Psoas muscle (tissue), 8 donors: Measurements from ENCODE around the gene KLF15. TPM values are rescaled to one million over a fixed set of nuclear protein-coding genes. Genes with fewer than 3 reads are reported as not detected.

Experiments
- ATAC-seq, 4 donors: fragments of 200-7000 bp; cut with Tn5 transposase; one replicate each; pipeline ENCODE4 v1.9.1; 2020; ENCODE audit warnings: moderate library complexity in 3 of 4, mild to moderate bottlenecking in 2 of 4
- DNase-seq, 2 donors: peaks; one replicate each; pipeline ENCODE4 v3.0.0-alpha.2; 2020
- H3K27ac ChIP-seq: fragments of 200-600 bp; one replicate; pipeline ENCODE4 v1.8.0; 2022
- H3K27me3 ChIP-seq, 3 donors: fragments of 200-600 bp in 1 of 3; one replicate each; pipeline versions ENCODE4 v1.6.1 to v1.8.0; 2013 to 2022; ENCODE audit warnings: low read length in 2 of 3, mild to moderate bottlenecking in 2 of 3, moderate library complexity in 1 of 3; ENCODE audit not compliant: insufficient read depth in 3 of 3
- H3K36me3 ChIP-seq, 2 donors: fragments of 200-600 bp in 1 of 2; one replicate each; pipeline versions ENCODE4 v1.6.1 to v1.8.0; 2013 to 2022; ENCODE audit warnings: low read depth in 1 of 2, mild to moderate bottlenecking in 1 of 2, moderate library complexity in 1 of 2; ENCODE audit not compliant: insufficient read depth in 1 of 2
- H3K4me1 ChIP-seq: fragments of 200-600 bp; one replicate; pipeline ENCODE4 v1.8.0; 2022
- H3K4me3 ChIP-seq: fragments of 200-600 bp; one replicate; pipeline ENCODE4 v1.8.0; 2022; ENCODE audit warnings: mild to moderate bottlenecking
- H3K9me3 ChIP-seq: fragments of 200-600 bp; one replicate; pipeline ENCODE4 v1.8.0; 2022
- WGBS, 3 donors: extraction: QIAGEN DNeasy Blood & Tissue Kit; methylation state at CpG; one replicate each; pipeline versions ENCODE4 v1.1.6 to v1.1.7; 2013; 5-methylcytosine and 5-hydroxymethylcytosine counted together
- intact Hi-C, 2 donors: fragments of 100-400 bp; cut with DNase I; formaldehyde crosslinking; loops; one replicate each; pipeline versions ENCODE4 v1.11.0 to v1.14.2; 2022
- polyA plus RNA-seq, 3 donors: library from polyadenylated mRNA; stranded (reverse); fragments of 200-250 nt; gene quantifications; one replicate each; pipeline ENCODE4 v1.2.3, GENCODE V29; 2013
- total RNA-seq, 4 donors: library from RNA; stranded (reverse); fragmentation: NEBNext Ultra II Directional in 2 of 4; extraction: Animal tissue kit (Norgen Biotek cat#: 25700) in 2 of 4; gene quantifications; one replicate each; pipeline versions ENCODE4 v1.2.1 to v1.2.4, GENCODE V29; 2021 to 2023
- TF ChIP-seq, protein P1 (sequence below): fragments of 200-600 bp; IDR thresholded peaks from one replicate; pipeline ENCODE4 v1.8.0; 2022; ENCODE audit warnings: antibody characterized with exemption
- donor health status: healthy with polysubstance abuse.
- donor health status: DM: no; HTN: no; CAD: no; lungs with moderate emphysema.
- donor health status: Bipolar disorder and iron deficiency.
- donor health status: healthy.
- donor health status: DM: yes; HTN: yes; CAD: no.
- donor health status: DM: no; HTN: no; CAD: no.
- donor health status: DM: no; HTN: no; CAD: no.
- donor health status: DM: yes; HTN: yes; CAD: no.

The KLF15 gene
- total and polyA plus RNA-seq, 7 donors: 13.2 to 77.6 (median 37.8) TPM

- TF ChIP-seq, protein P1, sequence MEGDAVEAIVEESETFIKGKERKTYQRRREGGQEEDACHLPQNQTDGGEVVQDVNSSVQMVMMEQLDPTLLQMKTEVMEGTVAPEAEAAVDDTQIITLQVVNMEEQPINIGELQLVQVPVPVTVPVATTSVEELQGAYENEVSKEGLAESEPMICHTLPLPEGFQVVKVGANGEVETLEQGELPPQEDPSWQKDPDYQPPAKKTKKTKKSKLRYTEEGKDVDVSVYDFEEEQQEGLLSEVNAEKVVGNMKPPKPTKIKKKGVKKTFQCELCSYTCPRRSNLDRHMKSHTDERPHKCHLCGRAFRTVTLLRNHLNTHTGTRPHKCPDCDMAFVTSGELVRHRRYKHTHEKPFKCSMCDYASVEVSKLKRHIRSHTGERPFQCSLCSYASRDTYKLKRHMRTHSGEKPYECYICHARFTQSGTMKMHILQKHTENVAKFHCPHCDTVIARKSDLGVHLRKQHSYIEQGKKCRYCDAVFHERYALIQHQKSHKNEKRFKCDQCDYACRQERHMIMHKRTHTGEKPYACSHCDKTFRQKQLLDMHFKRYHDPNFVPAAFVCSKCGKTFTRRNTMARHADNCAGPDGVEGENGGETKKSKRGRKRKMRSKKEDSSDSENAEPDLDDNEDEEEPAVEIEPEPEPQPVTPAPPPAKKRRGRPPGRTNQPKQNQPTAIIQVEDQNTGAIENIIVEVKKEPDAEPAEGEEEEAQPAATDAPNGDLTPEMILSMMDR: no peak
- Histone ChIP-seq H3K4me3 (no peak overlapping the region), H3K36me3 (no peaks in the 10 kb centered on the region), H3K9me3 (no peaks in the 10 kb centered on the region), H3K4me1 (no peaks in the 10 kb centered on the region), H3K27ac (no peak overlapping the region), H3K27me3 (no peaks in the 10 kb centered on the region)
- DNase-seq (no peak), ATAC-seq (no peak)
- intact Hi-C loops: no loop called here
- WGBS, 3 donors: 82 to 88% (median 84%) methylated on average over 7 of the region's 7 CpGs
These were observed 36.5 kb downstream of the KLF15 start for GRCh38 chr3:126320517-126321293.

- ATAC-seq: no peak
These were observed 37.4 kb downstream of the KLF15 start for GRCh38 chr3:126319701-126320295.

DNA sequence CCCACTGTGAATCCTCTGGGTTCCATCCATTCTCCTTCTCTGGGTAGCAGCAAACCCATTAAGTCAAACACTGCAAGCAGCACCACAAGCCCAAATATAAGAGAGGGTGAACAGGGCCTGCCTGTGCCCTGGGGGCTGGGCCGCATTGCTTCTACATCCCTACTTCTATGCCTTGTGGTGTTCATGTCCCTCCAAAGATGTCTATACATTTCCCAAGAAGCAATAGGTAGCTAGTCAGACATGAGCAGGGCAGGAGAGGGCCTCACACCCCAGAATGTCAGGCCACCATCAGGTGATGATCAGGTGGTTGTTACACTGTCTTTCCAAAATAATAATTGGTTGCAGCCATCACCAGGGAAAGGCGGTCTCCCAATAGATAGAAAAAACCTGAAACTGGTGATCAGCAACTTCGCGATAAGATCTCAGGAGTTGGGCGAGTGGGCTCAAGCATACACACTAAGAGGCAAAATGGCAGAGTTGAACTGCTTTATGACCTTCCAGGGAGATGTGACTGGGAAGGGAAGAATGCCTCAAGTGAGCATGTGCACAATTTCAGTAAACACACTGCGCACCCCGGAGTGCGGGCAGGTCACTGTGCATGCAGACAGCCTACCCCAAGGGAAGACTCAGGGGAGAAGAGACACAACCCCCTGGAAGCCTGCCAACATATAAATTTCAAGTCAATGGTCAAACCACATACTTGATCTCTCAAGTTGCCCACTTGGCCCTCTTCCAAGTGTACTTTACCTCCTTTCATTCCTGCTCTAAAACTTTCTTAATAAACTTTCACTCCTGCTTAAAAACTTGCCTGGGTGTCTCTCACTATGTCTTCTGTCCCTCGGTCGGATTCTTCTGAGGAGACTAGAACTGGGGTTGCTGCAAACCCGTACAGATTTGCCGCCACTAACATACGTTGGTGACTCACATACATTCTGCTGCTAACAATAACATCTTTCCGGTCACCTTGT lies 39.9 kb downstream of the KLF15 start:
- H3K4me3 ChIP-seq: no peak overlapping the region
- ATAC-seq (no peak), DNase-seq (no peak)
- TF ChIP-seq, protein P1: no peak
- WGBS, 3 donors: 92 to 96% (median 94%) methylated on average over 14 of the region's 14 CpGs
- no peak overlapping the region for H3K27ac ChIP-seq
- no peaks in the 10 kb centered on the region for H3K9me3 ChIP-seq
- H3K4me1 ChIP-seq: no peaks in the 10 kb centered on the region
- H3K36me3 ChIP-seq: no peaks in the 10 kb centered on the region
- no peaks in the 10 kb centered on the region for H3K27me3 ChIP-seq
- intact Hi-C loops: no loop called here

More at GRCh38 chr3:126319701-126320295, 37.4 kb downstream of the KLF15 start:
- TF ChIP-seq, protein P1: no peak
- intact Hi-C loops: no loop called here
- 76 to 81% (median 77%) methylated on average over 6 of the region's 6 CpGs for WGBS, 3 donors
- no peak overlapping the region for H3K27ac ChIP-seq
- no peak overlapping the region for H3K4me3 ChIP-seq
- no peaks in the 10 kb centered on the region for H3K36me3 ChIP-seq
- no peak for DNase-seq
- H3K9me3 ChIP-seq: no peaks in the 10 kb centered on the region
- H3K4me1 ChIP-seq: no peaks in the 10 kb centered on the region
- no peaks in the 10 kb centered on the region for H3K27me3 ChIP-seq

DNA sequence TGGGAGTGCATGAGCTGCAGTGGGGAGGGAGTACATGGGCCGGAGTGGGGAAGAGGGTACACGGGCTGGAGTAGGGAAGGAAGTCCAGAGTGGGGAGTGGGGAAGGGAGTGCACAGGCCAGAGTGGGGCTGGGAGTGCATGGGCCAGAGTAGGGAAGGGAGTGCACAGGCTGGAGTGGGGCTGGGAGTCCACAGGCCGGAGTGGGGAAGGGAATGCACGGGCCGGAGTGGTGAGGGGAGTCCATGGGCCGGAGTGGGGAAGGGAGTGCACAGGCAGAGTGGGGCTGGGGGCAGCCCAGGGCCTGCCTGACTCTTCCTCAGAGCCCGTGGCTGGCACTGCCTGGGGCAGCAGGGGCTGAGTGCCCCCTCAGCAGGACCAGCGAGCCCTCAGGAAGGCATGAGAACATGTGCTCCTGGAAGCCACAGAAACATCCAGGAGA lies 40.7 kb downstream of the KLF15 start:
- intact Hi-C loops: no loop called here
- TF ChIP-seq, protein P1: no peak
- 84 to 89% (median 88%) methylated on average over 7 to 8 of the region's 8 CpGs for WGBS, 3 donors
- H3K9me3 ChIP-seq: no peaks in the 10 kb centered on the region
- no peaks in the 10 kb centered on the region for H3K4me1 ChIP-seq
- no peaks in the 10 kb centered on the region for H3K27me3 ChIP-seq
- H3K4me3 ChIP-seq: no peak overlapping the region
- DNase-seq (no peak), ATAC-seq (no peak)
- no peaks in the 10 kb centered on the region for H3K36me3 ChIP-seq
- H3K27ac ChIP-seq: no peak overlapping the region
